KMS-11 (cell line): Measurements from ENCODE around the gene TOP1.

ENCODE experiments used
- H2AFZ ChIP-seq: fragments of 200-600 bp; sonication (generic); 2 replicates; pipeline ENCODE4 v1.6.1; 2016; ENCODE audit warnings: antibody characterized with exemption, mixed run types, low read depth
- H3K27ac ChIP-seq: fragments of 200-600 bp; sonication (generic); 2 replicates; pipeline ENCODE4 v1.6.1; 2016; ENCODE audit warnings: mild to moderate bottlenecking, mixed run types
- H3K27me3 ChIP-seq: fragments of 200-600 bp; sonication (generic); 2 replicates; pipeline ENCODE4 v1.6.1; 2017; ENCODE audit warnings: mild to moderate bottlenecking, low read depth, mixed run types, moderate library complexity; ENCODE audit not compliant: insufficient read depth
- H3K36me3 ChIP-seq: fragments of 200-600 bp; sonication (generic); 2 replicates; pipeline ENCODE4 v1.6.1; 2017; ENCODE audit warnings: mild to moderate bottlenecking, mixed run types; ENCODE audit not compliant: insufficient read depth
- H3K4me1 ChIP-seq: fragments of 200-600 bp; sonication (generic); 2 replicates; pipeline ENCODE4 v1.6.1; 2016; ENCODE audit warnings: mild to moderate bottlenecking, low read depth, mixed run types; ENCODE audit not compliant: poor library complexity, severe bottlenecking
- H3K4me2 ChIP-seq: fragments of 200-600 bp; sonication (generic); 2 replicates; pipeline ENCODE4 v1.7.0; 2016; ENCODE audit warnings: mild to moderate bottlenecking, mixed run types
- H3K4me3 ChIP-seq: fragments of 200-600 bp; sonication (generic); IDR thresholded peaks from 2 replicates; pipeline ENCODE4 v1.6.1; 2017; ENCODE audit warnings: low read depth, low read length, mixed read lengths; ENCODE audit not compliant: insufficient read depth
- H3K79me2 ChIP-seq: fragments of 200-600 bp; sonication (generic); 2 replicates; pipeline ENCODE4 v1.6.1; 2016; ENCODE audit warnings: low read depth, mixed run types; ENCODE audit not compliant: insufficient read depth
- H3K9ac ChIP-seq: fragments of 200-600 bp; sonication (generic); 2 replicates; pipeline ENCODE4 v1.6.1; 2016; ENCODE audit warnings: mild to moderate bottlenecking, mixed run types
- H4K20me1 ChIP-seq: fragments of 200-600 bp; sonication (generic); 2 replicates; pipeline ENCODE4 v1.6.1; 2016; ENCODE audit warnings: mild to moderate bottlenecking, mixed run types; ENCODE audit not compliant: insufficient read depth
- CTCF ChIP-seq: fragments of 200-600 bp; sonication (generic); conservative IDR thresholded peaks from 2 replicates; pipeline ENCODE4 v1.6.1; 2017; ENCODE audit warnings: low read depth, mild to moderate bottlenecking, antibody characterized with exemption, low read length, moderate library complexity, mixed read lengths

The TOP1 gene

GRCh38 chr20:41051009-41051825 is 22.6 kb downstream of the TOP1 start:
- Histone ChIP-seq H3K4me3 (no peak overlapping the region), H3K79me2 (peaks cover 100% of the 10 kb centered on the region), H2AFZ (no peak overlapping the region), H4K20me1 (peaks cover 41% of the 10 kb centered on the region), H3K9ac (no peak overlapping the region), H3K4me1 (peaks cover 93% of the 10 kb centered on the region), H3K36me3 (no peaks in the 10 kb centered on the region), H3K4me2 (peak overlapping the region; percentile 88), H3K27ac (peak overlapping the region; percentile 57; the same call in 1 of the 2 replicates), H3K27me3 (no peaks in the 10 kb centered on the region)
- TF ChIP-seq CTCF: no peak

- 0 out of 2 replicates have a peak overlapping the region, but pooled peaks have one; percentile 88 for H3K4me2 ChIP-seq
- H3K27me3 ChIP-seq: no peaks in the 10 kb centered on the region
- H3K9ac ChIP-seq: no peak overlapping the region
- no peak for TF ChIP-seq CTCF
- H3K4me3 ChIP-seq: no peak overlapping the region
- H3K36me3 ChIP-seq: no peaks in the 10 kb centered on the region
- no peak overlapping the region for H3K27ac ChIP-seq
- H3K4me1 ChIP-seq: peaks cover 91% of the 10 kb centered on the region
- peaks cover 56% of the 10 kb centered on the region for H4K20me1 ChIP-seq
- H3K79me2 ChIP-seq: peaks cover 100% of the 10 kb centered on the region
- H2AFZ ChIP-seq: no peak overlapping the region
Measured at GRCh38 chr20:41052742-41053419, 24.3 kb downstream of the TOP1 start.

- H3K79me2 ChIP-seq: peaks cover 98% of the 10 kb centered on the region
- no peak overlapping the region for H2AFZ ChIP-seq
- H3K36me3 ChIP-seq: no peaks in the 10 kb centered on the region
- peak overlapping the region; percentile 4; the same call in 1 of the 2 replicates for H3K4me2 ChIP-seq
- H3K4me3 ChIP-seq: no peak overlapping the region
- peaks cover 81% of the 10 kb centered on the region for H3K4me1 ChIP-seq
- no peak overlapping the region for H3K9ac ChIP-seq
- H4K20me1 ChIP-seq: peaks cover 60% of the 10 kb centered on the region
- H3K27ac ChIP-seq: no peak overlapping the region
- no peak for TF ChIP-seq CTCF
- no peaks in the 10 kb centered on the region for H3K27me3 ChIP-seq
Measured at GRCh38 chr20:41054070-41054846, 25.6 kb downstream of the TOP1 start.

- Histone ChIP-seq H3K4me1 (peaks cover 75% of the 10 kb centered on the region), H3K4me3 (no peak overlapping the region), H3K4me2 (peak overlapping the region; percentile 4; the same call in 1 of the 2 replicates), H4K20me1 (peaks cover 60% of the 10 kb centered on the region), H3K36me3 (0 out of 2 replicates have a peak, but pooled peaks cover under 1% of the 10 kb centered on the region), H3K27ac (no peak overlapping the region), H2AFZ (no peak overlapping the region), H3K9ac (no peak overlapping the region), H3K79me2 (peaks cover 97% of the 10 kb centered on the region), H3K27me3 (no peaks in the 10 kb centered on the region)
- no peak for TF ChIP-seq CTCF
Measured at GRCh38 chr20:41054847-41055230, 26.2 kb downstream of the TOP1 start.
